K562 (cell line): Measurements from ENCODE around the gene EDARADD. TPM values are rescaled to one million over a fixed set of nuclear protein-coding genes. Genes with fewer than 3 reads are reported as not detected.

Experiments
- ARID1B ChIP-seq: fragments of 450-650 bp; IDR thresholded peaks from 2 replicates; pipeline ENCODE4 v1.6.1; 2016; ENCODE audit warnings: antibody characterized with exemption, mild to moderate bottlenecking, inconsistent platforms
- CREBBP ChIP-seq: IDR thresholded peaks from one replicate; pipeline ENCODE4 v1.6.1; 2012; ENCODE audit warnings: low read depth, mild to moderate bottlenecking, control low read depth, inconsistent platforms, low read length
- DDX20 ChIP-seq: fragments of 450-650 bp; IDR thresholded peaks from 2 replicates; pipeline ENCODE4 v1.6.1; 2016; ENCODE audit warnings: missing genetic modification characterization, low read depth, mild to moderate bottlenecking, missing compliant biosample characterization, moderate library complexity
- E2F1 ChIP-seq: sonication (generic); formaldehyde crosslinking; IDR thresholded peaks from 2 replicates; pipeline ENCODE4 v1.8.1; 2023; ENCODE audit warnings: mild to moderate bottlenecking, missing genetic modification reagents, moderate library complexity
- E2F3 ChIP-seq: fragments of 250-450 bp; sonication (Bioruptor Pico); IDR thresholded peaks from 2 replicates; pipeline ENCODE4 v1.4.0; 2020; ENCODE audit warnings: mild to moderate bottlenecking
- EGR1 ChIP-seq: fragments of 450-650 bp; conservative IDR thresholded peaks from 2 replicates; pipeline ENCODE4 v1.6.1; 2017; ENCODE audit warnings: mild to moderate bottlenecking
- ETV6 ChIP-seq, 3 experiments: fragments of 150-350 bp in 1 of 3; sonication (generic) in 1 of 3; formaldehyde crosslinking in 1 of 3; IDR thresholded peaks; 2 replicates each; pipeline versions ENCODE4 v1.6.1 to v1.8.0; 2014 to 2022; ENCODE audit warnings: borderline replicate concordance in 2 of 3, low read depth in 2 of 3, antibody characterized with exemption in 1 of 3, low read length in 1 of 3, mild to moderate bottlenecking in 1 of 3, missing genetic modification reagents in 1 of 3
- GTF2A2 ChIP-seq: IDR thresholded peaks from 2 replicates; pipeline ENCODE4 v1.6.1; 2016; ENCODE audit warnings: mild to moderate bottlenecking, missing genetic modification characterization, missing compliant biosample characterization
- HCFC1 ChIP-seq: IDR thresholded peaks from 2 replicates; pipeline ENCODE4 v1.6.1; 2012; ENCODE audit warnings: low read depth, low read length, improper control_type of control experiment
- KDM5B ChIP-seq: fragments of 200-600 bp; sonication (generic); IDR thresholded peaks from 2 replicates; pipeline ENCODE4 v1.6.1; 2012; ENCODE audit warnings: low read depth, mild to moderate bottlenecking, moderate library complexity, low read length, control low read depth, inconsistent platforms; ENCODE audit not compliant: insufficient replicate concordance
- KLF10 ChIP-seq: fragments of 250-450 bp; sonication (Bioruptor Pico); IDR thresholded peaks from 2 replicates; pipeline ENCODE4 v1.6.1; 2021; ENCODE audit warnings: matching md5 sums
- MTA3 ChIP-seq: fragments of 450-650 bp; formaldehyde crosslinking; IDR thresholded peaks from 2 replicates; pipeline ENCODE4 v1.6.1; 2017; ENCODE audit warnings: mild to moderate bottlenecking, borderline replicate concordance
- MYNN ChIP-seq, 2 experiments: sonication (generic); formaldehyde crosslinking in 1 of 2; IDR thresholded peaks; 2 replicates each; pipeline versions ENCODE4 v1.5.0 to v1.6.1; 2016 to 2020; ENCODE audit warnings: antibody characterized with exemption in 1 of 2, missing genetic modification reagents in 1 of 2
- NFXL1 ChIP-seq: fragments of 450-650 bp; formaldehyde crosslinking; IDR thresholded peaks from 2 replicates; pipeline ENCODE4 v1.4.0; 2021; ENCODE audit warnings: mild to moderate bottlenecking
- PHB2 ChIP-seq: fragments of 450-650 bp; IDR thresholded peaks from 2 replicates; pipeline ENCODE4 v1.6.1; 2017; ENCODE audit warnings: low read depth
- RBM14 ChIP-seq: fragments of 200-400 bp; formaldehyde crosslinking; IDR thresholded peaks from 2 replicates; pipeline ENCODE4 v1.6.1; 2018; ENCODE audit warnings: low read depth, mild to moderate bottlenecking, low read length, moderate library complexity, borderline replicate concordance; ENCODE audit not compliant: insufficient read depth
- RBM25 ChIP-seq: fragments of 200-400 bp; formaldehyde crosslinking; IDR thresholded peaks from 2 replicates; pipeline ENCODE4 v1.6.1; 2018; ENCODE audit warnings: low read length, low read depth, moderate library complexity; ENCODE audit not compliant: severe bottlenecking
- RFX1 ChIP-seq: fragments of 450-650 bp; IDR thresholded peaks from 2 replicates; pipeline ENCODE4 v1.6.1; 2016; ENCODE audit warnings: mild to moderate bottlenecking, moderate library complexity
- RHOXF2B ChIP-seq: fragments of 250-450 bp; sonication (Bioruptor Pico); conservative IDR thresholded peaks from 2 replicates; pipeline ENCODE4 v1.5.1; 2021
- SIRT6 ChIP-seq: IDR thresholded peaks from one replicate; pipeline ENCODE4 v1.6.1; 2012; ENCODE audit warnings: low read depth, mild to moderate bottlenecking, control low read depth, inconsistent platforms, low read length, moderate library complexity
- SMARCA4 ChIP-seq: fragments of 450-650 bp; IDR thresholded peaks from 2 replicates; pipeline ENCODE4 v1.6.1; 2016
- ZNF165 ChIP-seq: fragments of 250-450 bp; sonication (Bioruptor Pico); IDR thresholded peaks from 2 replicates; pipeline ENCODE4 v1.4.0; 2020; ENCODE audit warnings: borderline replicate concordance
- ZNF280A ChIP-seq: fragments of 450-650 bp; IDR thresholded peaks from 2 replicates; pipeline ENCODE4 v1.6.1; 2018; ENCODE audit warnings: mild to moderate bottlenecking, low read depth; ENCODE audit not compliant: partially characterized antibody
- ZNF316 ChIP-seq: fragments of 450-650 bp; IDR thresholded peaks from 2 replicates; pipeline ENCODE4 v1.6.1; 2016
- ZNF384 ChIP-seq: IDR thresholded peaks from 2 replicates; pipeline ENCODE4 v1.6.1; 2012; ENCODE audit warnings: low read depth, low read length, improper control_type of control experiment
- ZNF696 ChIP-seq: fragments of 250-450 bp; sonication (Bioruptor Pico); conservative IDR thresholded peaks from 2 replicates; pipeline ENCODE4 v1.4.0; 2020; ENCODE audit warnings: mild to moderate bottlenecking, moderate library complexity
- ZNF75A ChIP-seq: fragments of 450-650 bp; formaldehyde crosslinking; IDR thresholded peaks from 2 replicates; pipeline ENCODE4 v1.4.0; 2020; ENCODE audit warnings: mild to moderate bottlenecking
- ZNF766 ChIP-seq: fragments of 200-800 bp; sonication (Bioruptor generic); conservative IDR thresholded peaks from 2 replicates; pipeline ENCODE4 v1.6.1; 2016; ENCODE audit warnings: missing genetic modification characterization, missing compliant biosample characterization
- polyA plus RNA-seq, 8 experiments: library from polyadenylated mRNA; depleted of rRNA in 4 of 8; stranded (reverse) in 5 of 8; unstranded in 3 of 8; fragments of >200 nt; fragmentation: Nextera tagmentation in 2 of 8; fragmentation: Illumina TruSeq in 1 of 8; extraction: Ambion mirVana in 2 of 8; extraction: Trizol in 1 of 8; gene quantifications; 2 replicates each; pipeline versions ENCODE4 v1.2.1 to v1.2.3, GENCODE V29; 2011 to 2014; ENCODE audit warnings: inconsistent platforms in 1 of 8, missing spikeins in 1 of 8
- total RNA-seq, 7 experiments: library from RNA; depleted of rRNA in 6 of 7; stranded (reverse); fragments of >200 nt in 6 of 7; fragmentation: Illumina TruSeq in 2 of 7; extraction: Trizol in 2 of 7; gene quantifications; 2 replicates each; pipeline versions ENCODE4 v1.2.1 to v1.2.3, GENCODE V29; 2011 to 2021; ENCODE audit warnings: low replicate concordance in 1 of 7

The EDARADD gene
- total and polyA plus RNA-seq, 9 of the 15 experiments (the other 6 are each of a cell fraction or from before 2014, with no cell fraction given), result 0.46 to 32.4 (median 20.6) TPM

- TF ChIP-seq MYNN (IDR thresholded peaks at IDR 0.05) (peak; percentile 46; the same call in 1 of the 2 replicates), MYNN (CRISPR knock-in tag; IDR thresholded peaks at IDR 0.05) (no peak), ZNF384 (peak; percentile 85), RBM25 (no peak), ZNF316 (no peak), ZNF766 (CRISPR knock-in tag) (peak; percentile 91), ARID1B (peak; percentile 93), NFXL1 (CRISPR knock-in tag) (peak; percentile 75), DDX20 (peak; percentile 91), RHOXF2B (CRISPR knock-in tag) (0 out of 2 replicates have a peak, but pooled peaks have one; percentile 66), MTA3 (peak; percentile 53; the same call in 1 of the 2 replicates), ETV6 (IDR thresholded peaks at IDR 0.05; ENCODE audit: borderline replicate concordance in 1 of 2, low read depth in 2 of 2, low read length in 1 of 2) (no peak), ETV6 (CRISPR knock-in tag; IDR thresholded peaks at IDR 0.05; ENCODE audit: borderline replicate concordance) (no peak), E2F1 (CRISPR knock-in tag) (no peak), CREBBP (no peak), EGR1 (no peak; the same call in 1 of the 2 replicates), ZNF696 (CRISPR knock-in tag) (no peak), KDM5B (no peak), GTF2A2 (tag) (no peak), ZNF165 (CRISPR knock-in tag) (no peak), E2F3 (CRISPR knock-in tag) (0 out of 2 replicates have a peak, but pooled peaks have one; percentile 47), KLF10 (no peak), PHB2 (0 out of 2 replicates have a peak, but pooled peaks have one; percentile 53), SIRT6 (no peak), ZNF280A (no peak), RBM14 (no peak), ZNF75A (CRISPR knock-in tag) (no peak), HCFC1 (no peak), RFX1 (no peak), SMARCA4 (peak; percentile 86)
Measured at GRCh38 chr1:236351875-236352573, 42.1 kb upstream of the EDARADD start (continued).
